Esophagus muscularis mucosa (tissue), 4 donors: Measurements from ENCODE around the gene PAXIP1.

Source experiments
- EP300 ChIP-seq: sonication (generic); formaldehyde crosslinking; IDR thresholded peaks from one replicate; pipeline ENCODE4 v1.6.1; 2017; ENCODE audit warnings: antibody characterized with exemption
- POLR2A ChIP-seq: fragments of 450-650 bp; IDR thresholded peaks from one replicate; pipeline ENCODE4 v1.6.1; 2017; ENCODE audit warnings: antibody characterized with exemption, moderate library complexity, mild to moderate bottlenecking, low read depth
- POLR2AphosphoS5 ChIP-seq, 2 donors: sonication (generic); formaldehyde crosslinking; IDR thresholded peaks; one replicate each; pipeline ENCODE4 v1.6.1; 2017; ENCODE audit warnings: antibody characterized with exemption in 2 of 2
- TF ChIP-seq, protein P1 (sequence below), 3 experiments: fragments of 200-600 bp in 2 of 3; fragments of 450-650 bp in 1 of 3; sonication (generic) in 2 of 3; IDR thresholded peaks; one replicate each; pipeline ENCODE4 v1.5.1; 2017 to 2019; ENCODE audit warnings: antibody characterized with exemption in 3 of 3, mild to moderate bottlenecking in 2 of 3, moderate library complexity in 1 of 3

DNA sequence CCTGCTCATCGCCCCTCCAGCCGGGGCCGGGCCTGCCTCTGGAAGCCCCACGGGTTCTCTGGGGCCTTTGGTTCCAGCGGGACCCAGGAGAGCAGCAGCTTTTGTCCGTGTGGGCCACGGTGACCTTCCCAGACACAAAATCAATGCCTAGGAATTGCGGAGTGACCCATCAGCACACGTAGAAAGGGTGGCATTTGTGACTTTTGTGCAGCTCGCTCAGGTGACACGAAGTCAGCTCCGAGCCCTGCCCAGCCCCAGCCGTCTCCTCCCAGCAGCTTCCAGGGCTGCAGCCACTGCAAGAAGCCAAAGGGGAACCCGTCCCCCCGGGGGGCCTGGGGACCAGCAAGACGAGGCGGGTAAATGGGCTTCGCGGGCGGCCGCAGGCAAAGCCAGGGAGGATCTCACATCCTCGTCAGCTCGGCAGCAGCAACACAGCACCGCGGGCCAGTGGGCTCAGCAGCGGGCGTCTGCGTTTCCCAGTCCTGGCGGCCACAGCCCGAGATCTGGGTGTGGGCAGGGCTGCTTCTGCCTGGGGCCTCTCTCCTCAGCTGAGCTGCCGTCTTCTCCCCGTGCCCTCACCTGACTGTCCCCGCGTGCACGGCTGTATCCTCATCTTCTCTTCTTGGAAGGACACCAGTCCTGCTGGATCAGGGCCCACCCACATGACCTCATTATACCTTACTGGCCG is 88.5 kb downstream of the PAXIP1 start:
- TF ChIP-seq, protein P1, sequence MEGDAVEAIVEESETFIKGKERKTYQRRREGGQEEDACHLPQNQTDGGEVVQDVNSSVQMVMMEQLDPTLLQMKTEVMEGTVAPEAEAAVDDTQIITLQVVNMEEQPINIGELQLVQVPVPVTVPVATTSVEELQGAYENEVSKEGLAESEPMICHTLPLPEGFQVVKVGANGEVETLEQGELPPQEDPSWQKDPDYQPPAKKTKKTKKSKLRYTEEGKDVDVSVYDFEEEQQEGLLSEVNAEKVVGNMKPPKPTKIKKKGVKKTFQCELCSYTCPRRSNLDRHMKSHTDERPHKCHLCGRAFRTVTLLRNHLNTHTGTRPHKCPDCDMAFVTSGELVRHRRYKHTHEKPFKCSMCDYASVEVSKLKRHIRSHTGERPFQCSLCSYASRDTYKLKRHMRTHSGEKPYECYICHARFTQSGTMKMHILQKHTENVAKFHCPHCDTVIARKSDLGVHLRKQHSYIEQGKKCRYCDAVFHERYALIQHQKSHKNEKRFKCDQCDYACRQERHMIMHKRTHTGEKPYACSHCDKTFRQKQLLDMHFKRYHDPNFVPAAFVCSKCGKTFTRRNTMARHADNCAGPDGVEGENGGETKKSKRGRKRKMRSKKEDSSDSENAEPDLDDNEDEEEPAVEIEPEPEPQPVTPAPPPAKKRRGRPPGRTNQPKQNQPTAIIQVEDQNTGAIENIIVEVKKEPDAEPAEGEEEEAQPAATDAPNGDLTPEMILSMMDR (IDR thresholded peaks at IDR 0.05): no peak
- TF ChIP-seq POLR2AphosphoS5 (IDR thresholded peaks at IDR 0.05) (no peak), POLR2A (no peak), EP300 (no peak)
